ENCODE measurements around the gene LCK. TPM values are rescaled to one million over a fixed set of nuclear protein-coding genes. Genes with fewer than 3 reads are reported as not detected.
"Not testable (repeated sequence)": the region's sequence is repeated elsewhere in the genome, so short reads cannot be mapped to it uniquely, and the experiment has no call there.

The LCK gene
- total RNA-seq, 1 donor from 2014 or later, result not detected

- no peak for DNase-seq (ENCODE audit: low spot score in 2 of 2)
- FAIRE-seq, result no peak
Observed at GRCh38 chr1:32272557-32273390, 21.7 kb downstream of the LCK start.

GRCh38 chr1:32273391-32274208, 22.5 kb downstream of the LCK start:
- DNase-seq (ENCODE audit: low spot score in 2 of 2) (no peak), FAIRE-seq (no peak)

- no peak for FAIRE-seq
- no peak for DNase-seq (ENCODE audit: low spot score in 2 of 2)
Observed at GRCh38 chr1:32274646-32275340, 23.7 kb downstream of the LCK start.

GRCh38 chr1:32275424-32275823, 24.4 kb downstream of the LCK start:
- no peak for DNase-seq (ENCODE audit: low spot score in 2 of 2)
- no peak for FAIRE-seq

GRCh38 chr1:32276032-32276782, 25.1 kb downstream of the LCK start:
- FAIRE-seq (no peak), DNase-seq (ENCODE audit: low spot score in 2 of 2) (no peak)

GRCh38 chr1:32284777-32285176, 33.7 kb downstream of the LCK start:
- not testable (repeated sequence) for DNase-seq (ENCODE audit: low spot score in 2 of 2); FAIRE-seq

GRCh38 chr1:32285658-32286057, 34.6 kb downstream of the LCK start:
- FAIRE-seq, result no peak
- DNase-seq (ENCODE audit: low spot score in 2 of 2), result no peak

- no peak for FAIRE-seq
- DNase-seq (ENCODE audit: low spot score in 2 of 2), result no peak
Observed at GRCh38 chr1:32286763-32287162, 35.7 kb downstream of the LCK start.

GRCh38 chr1:32289256-32289655, 38.2 kb downstream of the LCK start:
- FAIRE-seq (no peak), DNase-seq (ENCODE audit: low spot score in 2 of 2) (no peak)

- FAIRE-seq (no peak), DNase-seq (ENCODE audit: low spot score in 2 of 2) (no peak)
Observed at GRCh38 chr1:32291145-32291707, 40.2 kb downstream of the LCK start.

- FAIRE-seq (no peak), DNase-seq (ENCODE audit: low spot score in 2 of 2) (peak; percentile 83 to 87)
Observed at GRCh38 chr1:32291708-32292538, 40.9 kb downstream of the LCK start, which contains the start of gene HDAC1. Gene HDAC1 (plus strand): TSS chr1:32292083. CDS start chr1:32292170, 87 bp downstream.

- DNase-seq (ENCODE audit: low spot score in 2 of 2); FAIRE-seq: not testable (repeated sequence)
Observed at GRCh38 chr1:32298211-32298610, 47.1 kb downstream of the LCK start.

GRCh38 chr1:32299327-32299726, 48.3 kb downstream of the LCK start:
- DNase-seq (ENCODE audit: low spot score in 2 of 2) (no peak), FAIRE-seq (no peak)

- no peak for FAIRE-seq
- no peak for DNase-seq (ENCODE audit: low spot score in 2 of 2)
Observed at GRCh38 chr1:32303358-32303757, 52.3 kb downstream of the LCK start.

- no peak for DNase-seq (ENCODE audit: low spot score in 2 of 2)
- no peak for FAIRE-seq
Observed at GRCh38 chr1:32303997-32304622, 53.0 kb downstream of the LCK start.

GRCh38 chr1:32305310-32305709, 54.2 kb downstream of the LCK start:
- FAIRE-seq, result no peak

GRCh38 chr1:32307324-32307723, 56.3 kb downstream of the LCK start:
- FAIRE-seq (no peak), DNase-seq (ENCODE audit: low spot score in 2 of 2) (no peak)

More at GRCh38 chr1:32305310-32305709, 54.2 kb downstream of the LCK start:
- DNase-seq (ENCODE audit: low spot score in 2 of 2), result no peak

GRCh38 chr1:32309960-32310359, 58.9 kb downstream of the LCK start:
- DNase-seq (ENCODE audit: low spot score in 2 of 2), result no peak
- FAIRE-seq, result no peak

Data from frontal cortex (tissue), 4 donors.